Endothelial cell of umbilical vein (primary cell): Measurements from ENCODE around the gene CRIM1. TPM values are rescaled to one million over a fixed set of nuclear protein-coding genes. Genes with fewer than 3 reads are reported as not detected.

Source experiments
- BruUV-seq: library from RNA; stranded (reverse); fragments of 400-500 nt; replicated peaks from 2 replicates; lab custom pipeline; 2021; lab: Mats Ljungman, UMichigan
- CTCF ChIA-PET: fragments of 300-600, 350-600 bp; sonication (Branson Sonifier 250); formaldehyde crosslinking; loops from one replicate; lab custom pipeline; 2021; ENCODE audit warnings: antibody characterized with exemption, inconsistent platforms; lab: Charles Lee
- POLR2A ChIA-PET: fragments of 300-600, 350-600 bp; sonication (Branson Sonifier 250); formaldehyde crosslinking; loops from one replicate; lab custom pipeline; 2021; ENCODE audit warnings: antibody characterized with exemption, inconsistent platforms; lab: Charles Lee
- DNase-seq: peaks from one replicate; pipeline ENCODE4 v3.0.0-alpha.2; 2011; ENCODE audit warnings: low read depth, low spot score
- FAIRE-seq: peaks from 2 replicates; lab custom pipeline; 2011; peaks lifted over from hg19 to GRCh38; lab: Jason Lieb, UNC
- H2AFZ ChIP-seq: 2 replicates; pipeline ENCODE4 v1.6.0; 2012; ENCODE audit warnings: low read depth, low read length, control low read depth, inconsistent platforms
- H3K27ac ChIP-seq: 2 replicates; pipeline ENCODE4 v1.5.1; 2011; ENCODE audit warnings: low read depth, mild to moderate bottlenecking, control low read depth, low read length, moderate library complexity; ENCODE audit not compliant: insufficient read depth
- H3K27me3 ChIP-seq, 2 experiments: 2 replicates each; pipeline versions ENCODE4 v1.6.0 to v1.6.1; 2011; ENCODE audit warnings: low read length in 2 of 2, mixed read lengths in 1 of 2; ENCODE audit not compliant: control insufficient read depth in 2 of 2, insufficient read depth in 2 of 2
- H3K36me3 ChIP-seq, 2 experiments: 2 replicates in 1 of 2; 3 replicates in 1 of 2; pipeline ENCODE4 v1.5.1; 2011; ENCODE audit warnings: low read length in 2 of 2, mild to moderate bottlenecking in 1 of 2, moderate library complexity in 1 of 2; ENCODE audit not compliant: control insufficient read depth in 2 of 2, insufficient read depth in 2 of 2; ENCODE audit errors: extremely low read depth in 1 of 2
- H3K4me1 ChIP-seq: 3 replicates; pipeline ENCODE4 v1.5.1; 2011; ENCODE audit warnings: mild to moderate bottlenecking, low read length; ENCODE audit not compliant: control insufficient read depth, insufficient read depth; ENCODE audit errors: extremely low read depth
- H3K4me2 ChIP-seq: 2 replicates; pipeline ENCODE4 v1.6.1; 2011; ENCODE audit warnings: low read length, control low read depth, mixed read lengths; ENCODE audit not compliant: insufficient read depth
- H3K4me3 ChIP-seq, 3 experiments: fragments of 200-600 bp in 1 of 3; sonication (generic), shearing (Covaris generic) in 1 of 3; replicated peaks in 1 of 3; 2 replicates each; pipeline ENCODE4 v1.5.1; 2011 to 2016; ENCODE audit warnings: control low read depth in 3 of 3, low read length in 3 of 3, mild to moderate bottlenecking in 2 of 3, inconsistent platforms in 1 of 3, low read depth in 1 of 3, moderate library complexity in 1 of 3; ENCODE audit not compliant: insufficient read depth in 1 of 3
- H3K79me2 ChIP-seq: 2 replicates; pipeline ENCODE4 v1.6.0; 2012; ENCODE audit warnings: low read length, inconsistent platforms; ENCODE audit not compliant: control insufficient read depth, insufficient read depth
- H3K9ac ChIP-seq: replicated peaks from 2 replicates; pipeline ENCODE3; 2011; ENCODE audit warnings: low read length, control low read depth; ENCODE audit not compliant: insufficient read depth; ENCODE audit errors: extremely low read depth
- H3K9me1 ChIP-seq: replicated peaks from 3 replicates; pipeline ENCODE4 v1.6.0; 2011; ENCODE audit warnings: mild to moderate bottlenecking, low read length; ENCODE audit not compliant: control insufficient read depth, insufficient read depth; ENCODE audit errors: extremely low read depth
- H3K9me3 ChIP-seq: replicated peaks from 2 replicates; pipeline ENCODE4 v1.5.1; 2012; ENCODE audit warnings: low read length, inconsistent platforms; ENCODE audit not compliant: control insufficient read depth, insufficient read depth
- H4K20me1 ChIP-seq: replicated peaks from 2 replicates; pipeline ENCODE3; 2011; ENCODE audit warnings: mild to moderate bottlenecking, low read length; ENCODE audit not compliant: control insufficient read depth, insufficient read depth; ENCODE audit errors: extremely low read depth
- EZH2 ChIP-seq: IDR thresholded peaks from 2 replicates; pipeline ENCODE4 v1.6.1; 2012; ENCODE audit warnings: borderline replicate concordance, low read depth, mild to moderate bottlenecking, moderate library complexity, low read length, inconsistent platforms; ENCODE audit not compliant: severe bottlenecking
- FOS ChIP-seq: IDR thresholded peaks from 2 replicates; pipeline ENCODE4 v1.6.1; 2011; ENCODE audit warnings: mild to moderate bottlenecking, low read length, moderate library complexity, borderline replicate concordance; ENCODE audit not compliant: insufficient read depth
- GATA2 ChIP-seq: IDR thresholded peaks from 2 replicates; pipeline ENCODE4 v1.7.0; 2011; ENCODE audit warnings: low read depth, mild to moderate bottlenecking, moderate library complexity, mixed read lengths, low read length; ENCODE audit not compliant: insufficient read length, insufficient read depth
- JUN ChIP-seq: IDR thresholded peaks from 2 replicates; pipeline ENCODE4 v1.6.1; 2011; ENCODE audit warnings: borderline replicate concordance, low read depth; ENCODE audit not compliant: insufficient read length, insufficient read depth
- MAX ChIP-seq: IDR thresholded peaks from 2 replicates; pipeline ENCODE4 v1.6.1; 2011; ENCODE audit not compliant: insufficient read depth, insufficient read length
- MYC ChIP-seq: IDR thresholded peaks from one replicate; pipeline ENCODE4 v1.6.1; 2011; ENCODE audit warnings: mild to moderate bottlenecking, low read depth, low read length
- POLR2A ChIP-seq: IDR thresholded peaks from 2 replicates; pipeline ENCODE4 v1.6.1; 2012; ENCODE audit warnings: low read depth, mild to moderate bottlenecking, control low read depth, low read length
- POLR2AphosphoS5 ChIP-seq: IDR thresholded peaks from 2 replicates; pipeline ENCODE4 v1.6.1; 2012; ENCODE audit warnings: low read depth, mild to moderate bottlenecking, control low read depth, low read length, moderate library complexity; ENCODE audit not compliant: insufficient read depth
- dilution Hi-C: fragments of 300-500 bp; cut with MboI; formaldehyde crosslinking; loops from one replicate; pipeline ENCODE4 v1.15.0; 2019; ENCODE audit warnings: low sequenced_read_pairs; ENCODE audit not compliant: extremely low pct_ligation_motif_present
- intact Hi-C: fragments of 100-400 bp; cut with micrococcal nuclease; formaldehyde crosslinking; loops from one replicate; pipeline ENCODE4 v1.10.0; 2022
- polyA plus RNA-seq, 4 experiments: library from polyadenylated mRNA; depleted of rRNA in 3 of 4; stranded (reverse) in 3 of 4; unstranded in 1 of 4; fragments of >200 nt; gene quantifications; 2 replicates each; pipeline versions ENCODE4 v1.2.1 to v1.2.3, GENCODE V29; 2011 to 2012; ENCODE audit warnings: missing spikeins in 1 of 4
- total RNA-seq: library from RNA; stranded (reverse); gene quantifications from 2 replicates; pipeline ENCODE4 v1.2.3, GENCODE V29; 2021

Gene CRIM1
- total and polyA plus RNA-seq, 2 donors (not counting 3 experiments of a cell fraction or from before 2014, with no cell fraction given), result 422 to 649 TPM

- dilution Hi-C loops, result no loop called here
- CTCF ChIA-PET, result interaction anchor here (0.9 to 6.9 kb wide), 17 partner anchors 18 to 105 kb away, joined by 3 to 70 read pairs (median 4); no protein-coding TSS in a partner anchor
- BruUV-seq, result TSS peak; percentile 15
- peak; percentile 89 for FAIRE-seq
- peak overlapping the region; percentile 82 for H3K27ac ChIP-seq
- peak overlapping the region; percentile 48 for H3K9ac ChIP-seq
- no peaks in the 10 kb centered on the region for H3K9me3 ChIP-seq
- intact Hi-C loops, result loop anchor here (1.0 kb wide), 1 partner anchor 48 kb away; no protein-coding TSS in a partner anchor
- TF ChIP-seq POLR2AphosphoS5 (peak; percentile 79), EZH2 (no peak), MYC (no peak), POLR2A (peak; percentile 44), GATA2 (peak; percentile 24)
- H3K4me3 ChIP-seq, result no peak overlapping the region
- peaks cover 15 to 18% of the 10 kb centered on the region in 2 experiments for H3K36me3 ChIP-seq
- H4K20me1 ChIP-seq, result no peaks in the 10 kb centered on the region
- no peaks in the 10 kb centered on the region for H3K9me1 ChIP-seq
- peak; percentile 87 for DNase-seq
- no peak overlapping the region for H2AFZ ChIP-seq
- POLR2A ChIA-PET, result interaction anchor here (1.0 to 1.7 kb wide), 5 partner anchors 44 to 106 kb away, joined by 3 to 8 read pairs (median 4); partner anchors contain the start of gene CRIM1
- H3K4me2 ChIP-seq, result peak overlapping the region; percentile 16
- no peaks in the 10 kb centered on the region for H3K27me3 ChIP-seq
- peaks cover 99% of the 10 kb centered on the region for H3K4me1 ChIP-seq
- peaks cover 73% of the 10 kb centered on the region for H3K79me2 ChIP-seq
Observed at GRCh38 chr2:36456227-36457175, 100.9 kb downstream of the CRIM1 start.

DNA sequence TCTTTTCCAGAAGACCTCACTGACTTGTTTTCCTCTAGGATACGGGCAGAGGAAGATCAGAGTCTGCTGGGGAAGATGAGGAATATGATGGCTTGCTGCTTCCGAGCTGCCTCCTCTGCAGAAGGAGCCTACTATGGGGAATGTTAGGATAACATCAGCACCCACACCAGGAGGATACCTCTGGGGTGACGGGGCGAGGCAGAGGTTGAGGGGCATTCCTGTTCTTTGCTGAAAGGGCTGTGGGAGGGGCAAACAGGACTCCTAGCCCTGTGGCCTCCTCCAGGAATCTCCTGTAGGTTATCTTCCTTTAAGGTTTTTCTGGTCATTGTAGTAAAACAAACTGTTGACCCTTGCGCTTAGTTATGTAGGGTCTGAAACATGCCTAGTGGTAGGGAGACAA is 102.5 kb downstream of the CRIM1 start:
- intact Hi-C loops (no loop called here), dilution Hi-C loops (no loop called here)
- no peaks in the 10 kb centered on the region for H3K9me1 ChIP-seq
- no peaks in the 10 kb centered on the region for H3K9me3 ChIP-seq
- no peak for TF ChIP-seq MYC
- no peak for TF ChIP-seq JUN
- no peak for TF ChIP-seq MAX
- TF ChIP-seq FOS, result no peak
- TF ChIP-seq POLR2A, result no peak
- TF ChIP-seq GATA2, result no peak
- CTCF ChIA-PET, result interaction anchor here (1.4 to 6.9 kb wide), 3 partner anchors 22 to 106 kb away, joined by 3 to 70 read pairs (median 11); no protein-coding TSS in a partner anchor
- H3K4me2 ChIP-seq, result no peak overlapping the region
- peaks cover 99% of the 10 kb centered on the region for H3K4me1 ChIP-seq
- peak overlapping the region; percentile 48 for H3K9ac ChIP-seq
- H3K27ac ChIP-seq, result peak overlapping the region; percentile 82
- no peak for FAIRE-seq
- peaks cover 10 to 15% of the 10 kb centered on the region in 2 experiments for H3K36me3 ChIP-seq
- H2AFZ ChIP-seq, result no peak overlapping the region
- H3K4me3 ChIP-seq, result no peak overlapping the region
- no peaks in the 10 kb centered on the region for H4K20me1 ChIP-seq
- BruUV-seq, result no TSS peak
- no peak for DNase-seq
- no peaks in the 10 kb centered on the region for H3K27me3 ChIP-seq
- POLR2A ChIA-PET, result no interaction called here
- H3K79me2 ChIP-seq, result peaks cover 76% of the 10 kb centered on the region
